HG02981 (cell line): ENCODE results near the gene TSPAN9.

Experiments used
- ATAC-seq: cut with Tn5 transposase; IDR thresholded peaks from one replicate; pipeline ENCODE4 v1.9.1; 2021; ENCODE audit warnings: mild to moderate bottlenecking, moderate library complexity; ENCODE audit not compliant: unreplicated experiment

The TSPAN9 gene

DNA sequence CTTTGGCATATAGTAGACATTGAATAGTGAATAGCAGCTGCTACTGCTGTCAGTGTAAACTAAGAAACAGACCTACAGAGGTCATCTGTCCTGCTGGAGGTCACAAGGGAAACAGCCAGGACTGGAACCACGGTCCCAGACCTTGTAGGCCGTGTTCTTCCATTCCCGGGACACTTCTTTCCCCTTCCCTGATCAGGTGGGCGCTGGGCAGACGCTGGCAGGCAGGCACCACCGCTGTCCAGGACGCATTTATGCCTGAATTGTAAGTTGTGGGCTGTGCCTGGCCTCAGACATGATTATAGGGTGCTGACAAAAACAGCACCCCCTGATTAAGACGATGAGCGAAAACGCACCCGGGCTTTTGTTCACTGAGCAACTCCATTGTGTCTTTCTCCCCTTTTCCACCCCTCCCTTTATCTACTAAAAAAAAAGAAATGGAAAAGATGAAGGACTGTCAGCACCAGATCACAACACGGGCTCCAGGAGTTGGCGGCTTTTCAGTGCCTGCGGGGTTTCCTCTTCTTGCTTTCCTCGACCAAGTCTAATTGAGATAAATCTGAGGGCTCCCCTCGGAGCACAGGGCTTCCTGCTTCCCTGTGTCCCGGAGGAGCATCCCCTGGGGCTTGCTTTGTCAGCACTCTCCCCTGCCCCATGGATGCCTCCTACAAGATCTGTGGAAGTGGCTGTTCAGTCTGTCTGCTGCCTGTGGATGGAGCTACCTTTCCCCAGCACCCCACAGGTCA lies 80.6 kb downstream of the TSPAN9 start:
- ATAC-seq, result no peak

DNA sequence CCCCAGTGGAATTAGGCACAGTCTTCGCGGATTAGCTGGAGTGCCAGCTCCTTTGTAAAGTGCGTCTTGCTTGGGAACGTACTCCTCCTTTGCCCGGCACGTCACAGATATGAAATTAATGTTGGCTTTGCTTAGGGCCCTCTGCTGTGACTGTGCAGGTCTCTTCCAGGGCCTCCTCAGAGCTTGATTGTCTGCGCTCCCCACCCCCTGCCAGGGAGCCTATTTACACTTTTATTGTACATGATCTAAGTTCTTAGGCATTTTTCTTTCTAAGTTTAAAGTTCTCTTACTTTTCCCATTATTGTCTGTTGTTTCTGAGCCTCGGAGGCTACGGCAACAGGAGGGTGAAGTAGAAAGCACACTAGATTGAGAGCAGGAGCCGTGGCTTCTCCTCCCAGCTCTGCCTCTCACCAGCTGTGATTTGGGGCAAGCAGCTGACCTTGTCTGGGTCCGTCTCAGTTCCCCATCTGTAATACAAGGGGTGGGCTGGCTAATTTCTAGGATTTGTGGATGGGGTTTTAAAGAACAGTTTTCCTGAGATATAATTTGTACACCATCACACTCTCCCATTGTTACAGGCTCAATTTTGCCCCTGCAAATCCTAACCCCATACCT lies 81.8 kb downstream of the TSPAN9 start:
- ATAC-seq, result no peak

DNA sequence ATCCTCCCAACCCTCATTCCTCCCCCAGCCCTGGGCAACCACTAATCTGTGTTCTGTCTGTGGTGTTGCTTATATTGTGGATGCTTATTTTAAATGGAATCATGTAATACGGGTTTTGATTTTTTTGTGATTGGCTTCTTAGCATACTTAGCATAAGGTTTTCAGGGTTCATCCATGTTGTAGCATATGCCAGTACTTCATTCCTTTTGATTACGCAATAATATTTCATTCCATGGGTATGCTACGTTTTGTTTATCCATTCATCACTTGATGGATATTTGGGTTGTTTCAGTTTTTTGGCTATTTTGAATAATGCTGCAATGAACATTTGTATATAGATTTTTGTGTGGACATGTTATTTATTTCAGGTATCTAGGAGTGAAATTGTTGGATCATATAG lies 82.9 kb downstream of the TSPAN9 start:
- ATAC-seq, result no peak

- no peak for ATAC-seq
Measured at GRCh38 chr12:3161861-3162260, 84.7 kb downstream of the TSPAN9 start.

GRCh38 chr12:3164454-3165077 lies 87.4 kb downstream of the TSPAN9 start:
- no peak for ATAC-seq

DNA sequence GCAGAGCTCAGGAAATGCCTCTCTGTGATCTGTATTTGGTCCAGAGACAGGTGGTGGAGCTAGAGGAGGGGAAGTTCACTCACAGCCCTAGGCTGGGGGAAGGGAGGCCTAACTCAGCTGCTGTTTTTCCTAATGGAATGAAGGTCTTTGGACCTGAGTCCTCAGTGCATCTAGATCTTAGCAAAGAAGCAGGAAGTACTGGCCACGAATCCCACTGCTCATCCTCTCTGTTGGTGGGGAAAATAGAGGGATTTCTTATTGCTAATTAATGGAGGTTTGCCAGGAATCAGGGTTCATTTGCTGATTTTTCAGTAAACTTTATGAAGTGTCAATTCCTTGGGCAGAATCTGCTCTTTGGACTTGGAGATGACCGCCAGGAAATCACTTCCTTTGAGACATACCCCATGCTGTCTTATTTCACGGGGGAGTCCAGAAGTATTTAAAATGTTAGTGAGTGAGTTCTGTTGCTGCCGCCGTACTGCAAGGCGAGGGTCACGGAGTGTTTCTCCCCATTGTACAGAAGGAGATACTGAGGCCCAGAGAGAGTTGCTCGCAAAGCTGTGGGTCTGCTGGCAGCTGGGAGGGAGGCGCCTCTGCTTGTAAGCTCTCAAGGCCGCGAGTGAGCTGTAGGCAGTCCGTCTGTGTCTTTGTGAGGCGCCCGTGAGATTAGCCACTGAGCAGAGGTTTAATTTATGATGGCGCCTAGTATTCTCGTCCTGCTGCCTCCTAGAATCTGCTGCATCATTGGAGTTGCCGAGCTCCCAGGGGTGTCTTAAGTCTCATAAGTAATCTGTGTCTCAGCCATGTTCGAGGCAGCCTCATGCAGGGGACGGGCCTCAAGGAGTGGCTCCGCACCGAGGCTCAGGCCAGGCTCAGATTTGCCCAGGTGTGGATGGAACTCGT lies 88.2 kb downstream of the TSPAN9 start:
- ATAC-seq, result no peak

DNA sequence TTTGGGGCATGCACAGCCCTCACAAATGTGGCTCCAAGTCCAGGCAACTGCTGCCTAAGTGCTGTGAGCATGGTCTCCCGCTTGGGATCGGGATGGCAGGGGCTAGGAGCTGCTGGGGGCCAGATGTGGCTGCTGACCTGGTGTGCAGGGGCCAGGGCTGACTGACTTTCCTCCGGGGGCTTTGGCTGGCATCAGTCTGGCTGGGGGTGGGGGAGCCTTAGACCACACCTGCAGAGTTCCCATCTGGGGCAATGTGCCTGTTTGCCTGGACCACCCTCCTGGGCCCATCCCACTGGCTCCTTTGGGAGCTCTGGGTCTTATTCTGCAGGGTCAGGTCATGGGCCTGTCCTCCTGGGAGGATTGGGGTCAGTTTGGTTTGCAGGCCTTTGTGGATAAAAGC lies 90.5 kb downstream of the TSPAN9 start:
- no peak for ATAC-seq

GRCh38 chr12:3168223-3169221 lies 91.3 kb downstream of the TSPAN9 start:
- no peak for ATAC-seq

DNA sequence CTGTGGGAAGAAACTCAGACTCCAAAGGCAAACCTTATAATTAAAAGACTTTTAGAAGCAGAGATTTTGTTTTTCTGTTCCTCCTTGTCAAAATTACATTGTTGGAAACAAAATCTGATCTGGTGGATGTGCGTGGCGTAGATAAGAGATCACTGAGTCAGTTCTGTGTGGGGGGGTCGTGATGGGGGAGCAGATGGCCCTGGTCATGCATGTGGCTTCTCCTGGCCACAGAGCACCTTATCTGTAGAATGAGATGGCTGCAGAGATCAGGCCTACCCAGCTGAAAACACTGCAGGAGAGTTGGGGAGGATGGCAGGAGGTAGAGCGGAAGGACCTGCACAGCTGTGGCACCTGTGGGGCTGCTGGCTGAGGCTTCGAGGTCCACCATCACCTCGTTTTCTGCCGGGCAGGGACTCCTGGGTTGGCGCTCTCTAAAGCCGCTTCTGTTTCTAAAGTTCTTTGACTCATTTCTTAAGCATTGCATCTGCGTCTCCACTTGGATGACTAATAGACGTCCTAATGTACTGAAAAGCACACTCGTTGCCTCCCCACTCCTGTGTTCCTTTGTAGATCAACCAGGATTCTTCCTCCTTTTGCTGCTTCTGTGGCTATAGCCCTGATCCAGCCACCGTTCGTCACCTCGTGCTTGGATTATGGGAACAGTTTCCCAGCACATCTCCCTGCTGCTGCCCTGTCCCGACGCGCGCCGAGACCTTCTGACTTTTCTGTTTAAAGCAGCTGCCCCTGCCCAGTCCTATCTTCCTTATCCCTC lies 93.4 kb downstream of the TSPAN9 start:
- no peak for ATAC-seq

DNA sequence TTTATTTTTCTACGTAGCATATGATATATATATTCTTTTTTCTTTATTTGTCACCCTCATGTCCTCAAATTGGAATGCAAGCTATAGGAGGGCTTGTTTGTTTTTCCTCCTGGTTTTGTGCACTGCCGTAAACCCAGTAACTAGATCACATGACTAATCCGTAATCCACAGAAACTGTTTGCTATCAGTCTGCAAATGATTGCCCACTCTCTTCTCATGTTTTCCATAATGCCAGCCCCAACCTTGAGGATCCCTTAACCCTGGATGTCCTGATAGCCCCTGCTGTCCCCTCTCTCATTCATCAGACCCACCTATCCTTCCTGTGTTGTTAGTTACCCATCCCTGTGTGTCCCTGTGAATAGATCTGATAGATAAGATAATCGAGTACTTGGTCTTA lies 94.0 kb downstream of the TSPAN9 start:
- ATAC-seq, result no peak

GRCh38 chr12:3172124-3173007 lies 95.2 kb downstream of the TSPAN9 start:
- ATAC-seq, result no peak

DNA sequence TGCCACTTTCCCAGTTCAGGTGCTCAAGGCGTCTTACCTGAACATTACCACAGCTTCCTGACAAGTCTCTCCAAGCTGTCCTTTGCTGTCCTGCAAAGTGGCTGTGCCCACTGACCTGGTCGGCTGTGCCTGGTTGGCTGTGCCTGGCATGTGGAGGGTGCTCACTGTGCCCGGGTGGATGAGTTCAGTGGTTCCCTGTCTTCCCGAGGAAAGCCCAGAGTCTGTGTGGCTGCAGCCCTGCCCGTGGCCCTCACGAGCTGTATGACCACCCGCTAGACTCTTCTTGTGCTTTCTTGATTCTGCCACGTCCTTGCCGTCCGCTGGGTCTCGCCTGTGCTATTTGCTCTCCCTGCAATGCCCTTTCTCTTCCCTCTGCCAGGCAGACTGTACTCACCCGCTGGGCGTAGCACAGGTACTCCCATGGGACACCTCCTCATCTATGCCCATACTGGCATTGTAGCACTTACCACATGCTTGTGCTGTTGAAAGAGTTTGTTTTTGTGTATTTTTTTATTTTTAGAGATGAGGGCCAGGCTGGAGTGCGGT lies 95.9 kb downstream of the TSPAN9 start:
- no peak for ATAC-seq

- no peak for ATAC-seq
Measured at GRCh38 chr12:3173912-3174311, 96.7 kb downstream of the TSPAN9 start.

GRCh38 chr12:3175238-3175637 lies 98.1 kb downstream of the TSPAN9 start:
- ATAC-seq, result no peak

DNA sequence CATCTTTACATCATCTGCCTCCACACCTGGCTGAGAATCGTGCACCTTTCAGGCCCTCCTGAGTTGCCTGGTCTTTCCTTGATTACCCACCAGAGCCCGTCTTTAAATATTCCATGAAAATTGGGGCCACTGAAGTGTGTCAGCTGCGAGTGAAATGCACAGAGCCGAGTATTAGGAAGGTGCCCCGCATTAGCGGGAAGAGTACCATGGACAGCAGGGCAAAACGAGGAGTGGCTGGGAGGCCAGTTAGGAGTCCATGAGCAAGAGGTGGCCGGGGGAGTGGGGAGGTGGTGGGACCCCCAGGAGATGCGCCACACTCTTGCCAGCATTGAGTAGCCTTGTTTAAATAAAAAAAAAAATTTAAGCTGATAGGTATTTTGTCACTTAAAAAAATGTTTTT lies 99.6 kb downstream of the TSPAN9 start:
- ATAC-seq, result no peak

DNA sequence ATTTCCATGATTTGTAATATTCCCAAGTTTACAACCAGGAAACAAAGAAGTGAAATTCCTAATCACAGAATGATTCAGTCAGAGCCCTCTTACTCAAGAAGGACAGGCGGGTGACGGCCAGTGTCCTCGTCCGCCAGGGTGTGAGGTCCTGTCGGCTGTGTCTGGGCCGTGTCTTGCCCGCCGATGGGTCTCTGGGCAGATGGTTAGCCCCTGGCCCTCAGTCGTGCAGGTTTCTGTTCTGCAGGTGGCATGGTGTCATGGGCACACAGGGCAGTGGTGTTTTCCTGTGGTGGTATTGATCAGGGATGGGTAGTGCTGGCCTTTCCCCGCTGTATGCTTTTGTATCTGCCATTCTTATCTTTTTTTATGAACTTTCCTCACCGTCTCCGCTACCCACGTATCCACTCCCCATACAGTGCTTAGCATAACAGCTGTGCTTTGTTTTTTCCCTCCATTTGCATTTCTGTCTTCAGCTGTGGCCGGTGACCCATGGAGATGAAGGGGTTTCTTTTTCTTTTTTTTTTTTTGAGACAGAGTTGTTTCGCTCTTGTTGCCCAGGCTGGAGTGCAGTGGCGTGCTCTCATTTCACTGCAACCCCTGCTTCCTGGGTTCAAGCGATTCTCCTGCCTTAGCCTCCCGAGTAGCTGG lies 100.7 kb downstream of the TSPAN9 start:
- ATAC-seq, result no peak

DNA sequence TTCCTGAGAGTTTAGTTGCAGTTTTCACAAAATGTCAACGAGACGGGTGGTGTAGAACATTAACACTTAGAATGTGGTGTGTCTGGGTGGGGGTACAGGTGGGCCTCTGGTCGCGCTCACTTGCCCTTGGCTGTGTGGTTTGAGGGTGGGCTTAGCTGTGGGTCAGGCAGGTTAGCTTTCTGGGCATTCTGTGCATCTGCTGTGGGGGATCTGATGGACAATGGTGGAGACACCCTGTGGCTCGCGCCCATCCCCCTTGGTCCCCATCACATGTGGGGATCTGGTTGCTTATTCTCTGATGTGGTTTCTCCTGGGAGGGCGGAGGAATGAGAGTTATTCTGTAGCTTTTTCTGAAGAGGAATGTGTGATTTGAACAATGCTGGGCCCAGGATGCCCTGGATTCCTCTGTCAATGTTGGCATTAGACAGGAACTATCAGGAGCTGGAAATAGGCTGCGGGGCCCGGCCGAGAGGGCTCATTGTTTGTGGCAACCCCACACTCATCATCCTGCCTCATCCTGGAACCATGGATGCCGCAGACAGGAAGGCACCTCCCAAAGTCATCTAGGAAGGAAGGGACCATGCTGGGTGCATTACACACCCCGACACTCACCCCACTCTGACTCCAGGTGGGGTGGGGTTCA lies 101.6 kb downstream of the TSPAN9 start:
- ATAC-seq, result no peak
